GM18873 (cell line): ENCODE data around the gene ZNF841.
"Not testable (repeated sequence)": the region's sequence is repeated elsewhere in the genome, so short reads cannot be mapped to it uniquely, and the experiment has no call there.

Experiments
- ATAC-seq: cut with Tn5 transposase; IDR thresholded peaks from one replicate; pipeline ENCODE4 v1.9.1; 2021; ENCODE audit warnings: mild to moderate bottlenecking, moderate library complexity, moderate number of reproducible peaks; ENCODE audit not compliant: unreplicated experiment, low FRiP score

ZNF841 gene

DNA sequence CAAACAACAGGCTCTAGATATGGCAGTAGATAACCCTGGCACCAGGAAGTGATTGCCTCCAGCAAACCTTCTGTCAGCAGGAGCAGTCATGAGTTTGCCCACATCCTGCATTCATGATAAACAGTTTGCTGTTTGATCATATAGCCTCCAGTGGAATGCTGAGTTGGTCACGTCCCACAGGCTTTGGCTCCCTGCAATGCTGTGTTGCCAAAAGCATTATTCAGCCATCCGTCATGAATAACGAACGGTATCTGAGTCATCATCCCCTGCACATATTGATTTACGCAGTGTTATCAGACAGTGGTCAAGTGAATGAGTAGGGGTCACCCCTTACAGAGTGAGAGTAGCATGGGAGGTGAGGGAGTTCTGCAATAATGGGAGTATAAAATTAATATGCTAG is 25.1 kb downstream of the ZNF841 start:
- no peak for ATAC-seq

DNA sequence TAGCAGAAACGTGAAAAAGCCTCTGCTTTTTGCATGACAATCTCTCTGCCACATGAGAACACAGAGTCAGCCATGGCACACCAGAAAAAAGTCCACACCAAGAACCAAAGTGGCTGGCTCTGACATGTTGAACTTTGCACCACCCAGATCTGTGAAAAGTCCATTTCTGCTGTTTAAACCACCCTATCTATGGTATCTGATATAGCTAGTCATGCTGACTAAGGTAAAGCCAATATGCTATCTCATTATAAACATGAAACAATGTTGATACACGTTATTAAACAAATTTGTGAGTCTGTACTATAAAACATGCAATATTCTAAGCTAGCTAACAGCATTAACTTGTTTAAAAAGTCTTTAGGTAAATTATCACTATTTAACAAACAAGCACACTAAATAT is 25.9 kb downstream of the ZNF841 start:
- no peak for ATAC-seq

DNA sequence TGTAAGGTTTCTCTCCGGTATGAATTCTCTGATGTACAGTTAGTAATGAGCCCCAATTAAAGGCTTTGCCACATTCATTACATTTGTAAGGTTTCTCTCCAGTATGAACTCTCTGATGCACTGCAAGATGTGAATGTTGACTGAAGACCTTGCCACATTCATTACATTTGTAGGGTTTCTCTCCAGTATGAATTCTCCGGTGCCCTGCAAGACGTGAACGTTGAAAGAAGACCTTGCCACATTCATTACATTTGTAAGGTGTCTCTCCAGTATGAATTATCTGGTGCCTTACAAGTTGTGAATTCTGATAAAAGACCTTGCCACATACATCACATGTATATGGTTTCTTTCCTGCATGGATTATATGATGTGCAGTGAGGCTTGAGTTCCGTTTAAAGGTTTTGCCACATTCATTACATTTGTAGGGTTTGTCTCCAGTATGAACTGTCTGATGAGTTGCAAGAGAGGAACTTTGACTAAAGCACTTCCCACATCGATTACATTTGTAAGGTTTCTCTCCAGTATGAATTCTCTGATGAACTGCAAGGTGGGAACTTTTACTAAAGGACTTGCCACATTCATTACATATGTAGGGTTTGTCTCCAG is 29.2 kb downstream of the ZNF841 start:
- ATAC-seq, result no peak

DNA sequence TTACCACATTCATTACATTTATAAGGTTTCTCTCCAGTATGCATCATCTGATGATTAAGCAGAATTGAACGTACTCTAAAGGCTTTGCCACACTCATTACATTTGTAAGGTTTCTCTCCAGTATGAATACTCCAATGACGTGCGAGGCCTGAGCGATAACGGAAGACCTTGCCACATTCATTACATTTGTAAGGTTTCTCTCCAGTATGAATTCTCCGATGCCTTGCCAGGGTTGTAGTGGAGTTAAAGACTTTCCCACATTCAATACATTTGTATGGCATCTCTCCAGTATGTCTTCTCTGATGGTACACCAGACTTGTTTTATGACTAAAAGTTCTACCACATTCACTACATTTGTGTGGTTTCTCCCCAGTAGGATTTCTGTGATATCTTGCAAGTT is 30.2 kb downstream of the ZNF841 start:
- ATAC-seq, result no peak

DNA sequence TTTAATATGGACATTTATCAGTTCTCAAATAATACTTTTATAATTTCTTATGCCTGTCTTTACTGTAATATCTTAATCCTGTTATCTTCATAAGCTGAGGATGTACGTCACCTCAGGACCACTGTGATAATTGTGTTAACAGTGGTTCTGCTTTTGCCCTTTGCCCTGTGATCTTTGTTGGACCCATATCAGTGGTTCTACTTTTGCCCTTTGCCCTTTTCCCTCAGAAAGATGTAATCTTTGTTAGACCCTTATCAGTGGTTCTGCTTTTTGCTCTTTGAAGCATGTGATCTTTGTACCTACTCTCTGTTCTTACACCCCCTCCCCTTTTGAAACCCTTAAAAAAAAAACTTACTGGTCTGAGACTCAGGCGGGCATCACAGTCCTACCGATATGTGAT is 39.1 kb downstream of the ZNF841 start:
- ATAC-seq, result not testable (repeated sequence)

DNA sequence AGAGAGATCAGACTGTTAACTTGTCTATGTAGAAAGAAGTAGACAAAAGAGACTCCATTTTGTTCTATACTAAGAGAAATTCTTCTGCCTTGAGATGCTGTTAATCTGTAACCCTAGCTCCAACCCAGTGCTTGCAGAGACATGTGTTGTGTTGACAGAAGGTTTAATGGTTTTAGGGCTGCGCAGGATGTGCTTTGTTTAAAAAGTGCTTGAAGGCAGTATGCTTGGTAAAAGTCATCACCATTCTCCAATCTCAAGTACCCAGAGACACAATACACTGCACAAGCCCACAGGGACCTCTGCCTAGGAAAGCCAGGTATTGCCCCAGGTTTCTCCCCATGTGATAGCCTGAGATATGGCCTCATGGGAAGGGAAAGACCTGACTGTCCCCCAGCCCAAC is 43.8 kb downstream of the ZNF841 start:
- not testable (repeated sequence) for ATAC-seq

DNA sequence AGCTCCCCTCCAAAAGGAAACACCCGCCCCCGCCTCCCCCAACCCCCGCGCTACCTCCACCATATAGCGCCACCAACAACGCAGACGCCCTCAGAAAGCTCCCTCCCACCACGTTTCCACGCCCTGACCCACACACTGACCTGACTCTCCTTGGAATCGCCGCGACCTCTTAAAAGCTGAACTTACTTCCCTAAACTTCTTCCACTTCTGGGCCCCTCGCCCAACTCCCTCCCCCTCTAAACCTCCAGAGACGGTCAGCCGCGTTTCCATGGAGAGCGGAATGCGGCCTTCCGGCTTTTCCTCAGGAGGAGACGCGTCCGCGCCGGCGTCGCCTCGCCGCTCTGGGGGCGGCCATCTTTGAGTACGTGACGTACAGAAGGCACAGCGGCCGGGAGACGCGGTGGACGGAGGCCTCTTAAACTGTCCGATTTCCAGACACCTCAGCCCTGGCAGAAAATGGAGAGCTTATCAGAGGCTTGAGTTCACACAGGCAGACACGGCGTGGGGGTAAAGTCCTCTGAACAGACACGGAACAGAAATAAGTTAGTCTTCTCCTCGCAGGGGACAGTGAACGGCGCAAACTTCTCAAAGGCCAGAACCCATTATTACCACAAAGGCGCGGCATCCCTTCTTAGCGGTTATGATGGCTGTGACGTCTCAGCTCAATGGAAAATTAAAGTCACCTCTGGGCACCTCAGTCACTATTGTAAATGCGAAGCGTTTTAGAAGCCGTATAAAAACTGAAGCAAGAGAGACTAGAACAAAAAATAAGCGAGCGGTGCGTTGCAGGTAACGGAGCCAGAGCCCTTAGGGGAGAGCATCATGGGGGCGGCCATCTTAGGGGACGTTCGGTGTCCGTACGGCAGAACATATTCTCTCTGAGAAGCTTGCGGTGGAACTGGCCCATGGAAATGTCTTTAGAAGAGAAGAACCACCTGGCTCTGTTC is 46.7 kb downstream of the ZNF841 start, which contains the start of gene ZNF432:
TSS of gene ZNF432 (minus strand) at position 284 of the 947 bp plus-strand sequence. CDS start 1,970 bp downstream, outside the sequence.
- ATAC-seq, result peak; percentile 62

DNA sequence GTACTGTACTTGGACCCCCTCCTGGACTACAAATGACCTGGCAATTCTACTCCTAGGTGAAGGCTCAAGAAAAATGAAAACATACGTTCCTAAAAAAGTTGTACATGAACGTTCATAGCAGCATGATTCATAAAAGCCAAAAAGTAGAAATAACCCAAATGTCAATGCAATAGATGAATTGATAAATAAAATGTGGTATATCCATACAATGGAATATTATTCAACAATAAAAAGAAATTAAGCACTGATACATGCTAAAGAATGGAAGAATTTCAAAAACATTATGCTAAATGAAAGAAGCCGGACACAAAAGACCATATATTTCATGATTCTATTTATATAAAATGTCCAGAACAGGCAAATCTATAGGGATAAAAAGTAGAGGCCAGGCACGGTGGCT is 56.4 kb downstream of the ZNF841 start:
- ATAC-seq, result no peak

DNA sequence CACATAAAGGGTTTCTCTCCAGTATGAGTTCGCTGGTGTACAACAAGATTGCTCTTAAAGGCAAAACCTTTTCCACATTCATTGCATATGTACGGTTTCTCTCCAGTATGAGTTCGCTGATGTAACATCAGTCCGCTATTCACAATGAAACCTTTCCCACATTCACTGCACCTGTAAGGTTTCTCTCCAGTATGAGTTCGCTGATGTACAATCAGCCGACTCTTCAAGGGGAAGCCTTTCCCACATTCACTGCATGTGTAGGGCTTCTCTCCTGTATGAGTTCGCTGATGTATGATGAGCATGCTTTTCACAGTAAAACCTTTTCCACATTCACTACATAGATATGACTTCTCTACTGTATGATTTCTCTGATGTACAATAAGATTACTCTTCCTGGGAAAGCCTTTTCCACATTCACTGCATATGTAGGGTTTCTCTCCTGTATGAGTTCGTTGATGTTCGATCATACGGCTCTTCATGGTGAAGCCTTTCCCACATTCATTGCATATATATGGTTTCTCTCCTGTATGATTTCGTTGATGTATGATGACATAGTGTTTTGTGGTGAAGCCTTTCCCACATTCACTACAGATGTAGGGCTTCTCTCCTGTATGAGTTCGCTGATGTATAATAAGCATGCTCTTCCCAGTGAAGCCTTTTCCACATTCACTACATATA is 61.4 kb downstream of the ZNF841 start:
- no peak for ATAC-seq

DNA sequence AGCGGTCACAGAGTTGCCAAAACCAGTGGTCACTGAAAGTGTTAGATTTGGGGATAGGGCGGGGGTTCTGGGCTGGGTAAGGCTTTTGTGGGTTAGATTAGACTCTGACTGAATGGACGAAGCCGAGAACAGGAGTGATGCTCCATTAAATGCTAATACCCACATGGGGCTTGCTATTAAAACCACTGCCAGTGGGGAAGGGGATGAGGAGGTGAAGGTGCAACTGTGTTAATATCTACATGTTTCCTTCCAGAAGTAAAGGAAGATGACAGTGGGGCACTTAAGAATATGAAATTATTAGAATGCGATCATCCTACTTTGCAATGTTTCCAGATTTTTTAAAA is 66.8 kb downstream of the ZNF841 start:
- ATAC-seq, result no peak

DNA sequence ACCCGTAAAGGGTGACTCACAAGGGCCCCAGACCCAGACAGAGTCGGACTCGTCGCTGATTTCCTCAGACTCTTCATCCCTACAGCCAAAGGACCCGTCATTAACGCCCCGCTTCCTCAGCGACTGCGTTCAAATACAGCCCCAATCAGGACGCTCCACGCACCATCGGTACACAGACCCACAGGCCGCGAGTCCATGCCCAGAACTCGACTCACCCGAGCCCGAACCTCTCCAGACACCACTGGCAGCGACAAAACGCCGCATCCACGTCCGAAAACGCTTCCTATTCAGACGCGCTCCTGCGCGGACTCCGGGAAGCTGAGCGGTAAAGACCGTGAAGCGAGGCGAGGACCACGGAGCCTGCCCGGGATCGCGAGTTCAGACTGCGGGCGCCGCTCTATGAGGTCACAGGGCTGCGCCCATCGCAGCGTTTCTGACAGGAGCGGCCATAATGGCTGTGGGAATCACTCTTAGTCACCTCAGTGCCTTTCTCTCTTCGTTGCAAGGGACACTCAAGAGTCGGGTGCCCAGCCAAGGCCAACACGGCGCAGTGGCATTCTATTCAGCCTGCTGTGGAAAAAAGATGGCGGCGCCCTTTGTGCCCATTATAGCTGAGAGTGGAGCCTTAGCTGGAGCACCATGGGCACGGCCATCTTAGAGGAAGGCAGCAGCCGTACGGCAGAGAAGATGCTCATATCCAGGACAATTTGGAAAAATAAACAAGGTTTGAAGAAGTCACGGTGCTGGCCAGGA is 67.4 kb downstream of the ZNF841 start, which contains the start of gene ZNF614:
TSS of gene ZNF614 (minus strand) at position 353 of the 753 bp plus-strand sequence. CDS start 2,634 bp downstream, outside the sequence.
- ATAC-seq, result peak; percentile 62

DNA sequence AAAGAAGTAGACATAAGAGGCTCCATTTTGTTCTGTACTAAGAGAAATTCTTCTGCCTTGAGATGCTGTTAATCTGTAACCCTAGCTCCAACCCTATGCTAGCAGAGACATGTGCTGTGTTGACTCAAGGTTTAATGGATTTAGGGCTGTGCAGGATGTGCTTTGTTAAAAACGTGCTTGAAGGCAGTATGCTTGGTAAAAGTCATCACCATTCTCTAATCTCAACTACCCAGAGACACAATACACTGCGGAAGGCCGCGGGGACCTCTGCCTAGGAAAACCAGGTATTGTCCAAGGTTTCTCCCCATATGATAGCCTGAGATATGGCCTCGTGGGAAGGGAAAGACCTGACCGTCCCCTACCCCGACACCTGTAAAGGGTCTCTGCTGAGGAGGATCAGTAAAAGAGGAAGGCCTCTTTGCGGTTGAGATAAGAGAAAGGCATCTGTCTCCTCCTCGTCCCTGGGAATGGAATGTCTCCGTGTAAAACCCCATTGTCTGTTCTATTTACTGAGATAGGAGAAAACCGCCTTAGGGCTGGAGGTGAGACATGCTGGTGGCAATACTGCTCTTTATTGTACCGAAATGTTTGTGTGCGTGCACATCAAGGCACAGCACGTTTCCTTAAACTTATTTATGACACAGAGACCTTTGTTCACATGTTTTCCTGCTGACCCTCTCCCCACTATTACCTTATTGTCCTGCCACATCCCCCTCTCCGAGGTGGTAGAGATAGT is 69.1 kb downstream of the ZNF841 start:
- ATAC-seq, result not testable (repeated sequence)

DNA sequence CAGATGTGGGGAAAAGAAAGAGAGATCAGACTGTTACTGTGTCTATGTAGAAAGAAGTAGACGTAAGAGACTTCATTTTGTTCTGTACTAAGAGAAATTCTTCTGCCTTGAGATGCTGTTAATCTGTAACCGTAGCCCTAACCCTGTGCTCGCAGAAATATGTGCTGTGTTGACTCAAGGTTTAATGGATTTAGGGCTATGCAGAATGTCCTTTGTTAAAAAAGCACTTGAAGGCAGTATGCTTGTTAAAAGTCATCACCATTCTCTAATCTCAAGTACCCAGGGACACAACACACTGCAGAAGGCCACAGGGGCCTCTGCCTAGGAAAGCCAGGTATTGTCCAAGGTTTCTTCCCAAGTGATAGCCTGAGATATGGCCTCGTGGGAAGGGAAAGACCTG is 71.1 kb downstream of the ZNF841 start:
- ATAC-seq, result not testable (repeated sequence)

DNA sequence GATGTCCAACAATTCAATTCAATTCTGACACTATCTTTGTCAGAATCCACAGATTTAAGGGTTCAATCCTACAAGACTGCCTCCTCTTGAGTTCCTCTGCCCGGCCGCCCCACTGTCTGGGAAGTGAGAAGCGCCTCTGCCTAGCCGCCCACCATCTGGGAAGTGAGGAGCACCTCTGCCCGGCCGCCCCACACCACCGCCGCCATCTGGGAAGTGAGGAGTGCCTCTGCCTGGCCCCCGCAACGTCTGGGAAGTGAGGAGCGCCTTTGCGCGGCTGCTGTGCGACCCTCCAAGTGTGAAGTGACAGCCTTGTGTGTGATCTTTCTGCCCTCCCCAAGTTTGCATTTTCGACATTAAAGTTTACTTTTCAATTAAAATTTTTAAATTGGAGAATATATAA is 73.4 kb downstream of the ZNF841 start:
- no peak for ATAC-seq

DNA sequence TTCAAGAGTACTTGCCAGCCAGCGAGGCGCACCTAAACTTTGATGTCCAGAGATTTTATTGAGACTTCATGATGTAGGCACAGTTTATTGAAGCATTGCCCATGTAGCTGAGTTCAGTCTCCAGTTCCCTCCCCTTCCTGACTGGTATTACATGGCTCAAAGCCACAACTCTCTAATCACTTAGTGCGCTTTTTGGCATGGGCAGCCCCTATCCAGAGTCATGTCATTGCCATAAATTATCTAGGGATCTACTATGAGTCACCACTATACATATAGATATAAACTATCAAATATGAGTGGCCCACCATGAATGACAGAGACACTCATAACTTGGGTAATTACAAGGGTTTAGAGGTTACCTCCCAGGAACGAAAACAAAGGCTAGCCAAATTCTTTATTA is 75.1 kb downstream of the ZNF841 start:
- ATAC-seq, result no peak
